ENCODE results near the gene SNAPC4.

Gene SNAPC4

DNA sequence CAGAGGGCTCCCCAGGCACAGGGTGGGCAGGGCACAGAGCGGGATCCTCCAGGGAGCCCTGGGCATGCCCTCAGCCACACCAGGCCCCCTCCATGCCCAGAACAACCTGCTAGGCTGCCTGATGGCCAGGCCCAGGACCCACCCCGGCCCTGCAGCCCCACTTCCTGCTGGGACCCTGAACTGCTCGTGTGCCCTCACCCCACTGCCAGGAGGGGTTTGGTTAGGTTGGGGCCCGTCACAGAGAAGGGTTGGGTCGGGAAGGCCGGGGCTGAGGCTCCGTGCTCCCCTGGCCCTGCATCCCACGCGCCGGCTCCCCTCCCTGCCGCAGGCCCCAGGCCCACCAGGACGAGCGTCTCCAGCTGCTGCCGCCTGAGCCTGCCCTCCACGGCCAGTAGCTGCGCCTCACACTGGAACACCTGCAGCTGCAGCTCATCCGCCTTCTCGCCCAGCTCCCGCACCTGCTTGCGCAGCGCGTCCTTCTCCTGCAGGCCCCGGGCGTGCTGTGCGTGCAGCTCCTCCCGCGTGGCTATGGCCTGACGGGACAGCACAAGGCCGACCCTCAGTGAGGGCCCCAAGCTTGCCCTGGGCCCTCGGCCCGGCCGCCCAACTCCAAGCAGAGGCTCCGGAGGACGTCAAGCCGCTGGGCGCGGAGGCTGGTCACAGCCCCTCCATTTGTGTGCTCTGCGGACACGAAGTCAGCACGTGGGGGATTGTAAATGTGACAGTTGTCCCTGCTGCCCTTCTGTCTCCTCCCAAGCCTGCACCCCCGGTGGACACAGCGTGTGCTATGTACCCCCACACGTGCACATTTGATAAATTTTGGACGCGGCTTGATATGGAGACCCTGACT, 32.4 kb downstream of the SNAPC4 start:
- FAIRE-seq, result no peak

DNA sequence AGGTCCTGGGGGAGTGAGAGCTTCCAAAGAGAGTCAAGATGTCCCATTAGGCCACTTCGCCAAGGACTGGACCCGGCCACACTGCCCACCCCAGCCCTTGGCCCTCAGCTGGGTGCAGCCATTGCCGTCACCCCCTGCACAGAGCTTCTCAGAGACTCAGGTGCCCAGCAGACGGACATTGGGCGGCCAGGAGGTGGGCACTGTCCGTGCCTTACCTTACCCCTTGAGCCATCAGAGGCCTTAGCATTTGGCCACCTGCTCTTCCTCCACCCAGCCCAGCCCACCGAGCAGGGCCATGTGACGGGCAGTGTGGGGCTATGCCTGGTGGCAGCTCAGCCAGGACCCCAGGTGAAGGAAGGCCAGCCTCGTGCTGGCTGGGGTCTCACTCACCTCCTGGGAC, 33.1 kb downstream of the SNAPC4 start:
- no peak for FAIRE-seq

DNA sequence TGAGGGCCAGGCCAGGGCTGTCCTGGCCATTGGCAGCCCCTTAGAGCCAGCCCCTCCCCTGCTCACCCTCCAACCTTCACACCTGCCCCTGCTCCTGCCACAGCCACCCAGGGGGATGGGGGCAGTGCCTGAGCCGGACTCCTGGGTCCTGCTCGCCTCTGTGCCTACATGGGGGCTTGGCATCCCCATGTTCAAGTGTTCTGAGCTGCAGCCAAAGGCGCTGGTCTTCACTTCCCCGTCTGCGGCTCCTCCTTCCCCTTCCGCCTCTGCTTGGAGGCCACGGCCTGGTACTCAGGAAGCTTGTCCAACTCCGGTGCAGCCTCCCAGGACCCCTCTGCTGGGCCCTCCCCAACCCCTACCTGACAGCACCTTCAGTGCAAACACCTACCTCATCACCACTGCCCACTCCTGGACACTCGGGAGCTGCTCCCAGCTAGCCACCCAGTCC, 34.2 kb downstream of the SNAPC4 start:
- FAIRE-seq, result no peak

DNA sequence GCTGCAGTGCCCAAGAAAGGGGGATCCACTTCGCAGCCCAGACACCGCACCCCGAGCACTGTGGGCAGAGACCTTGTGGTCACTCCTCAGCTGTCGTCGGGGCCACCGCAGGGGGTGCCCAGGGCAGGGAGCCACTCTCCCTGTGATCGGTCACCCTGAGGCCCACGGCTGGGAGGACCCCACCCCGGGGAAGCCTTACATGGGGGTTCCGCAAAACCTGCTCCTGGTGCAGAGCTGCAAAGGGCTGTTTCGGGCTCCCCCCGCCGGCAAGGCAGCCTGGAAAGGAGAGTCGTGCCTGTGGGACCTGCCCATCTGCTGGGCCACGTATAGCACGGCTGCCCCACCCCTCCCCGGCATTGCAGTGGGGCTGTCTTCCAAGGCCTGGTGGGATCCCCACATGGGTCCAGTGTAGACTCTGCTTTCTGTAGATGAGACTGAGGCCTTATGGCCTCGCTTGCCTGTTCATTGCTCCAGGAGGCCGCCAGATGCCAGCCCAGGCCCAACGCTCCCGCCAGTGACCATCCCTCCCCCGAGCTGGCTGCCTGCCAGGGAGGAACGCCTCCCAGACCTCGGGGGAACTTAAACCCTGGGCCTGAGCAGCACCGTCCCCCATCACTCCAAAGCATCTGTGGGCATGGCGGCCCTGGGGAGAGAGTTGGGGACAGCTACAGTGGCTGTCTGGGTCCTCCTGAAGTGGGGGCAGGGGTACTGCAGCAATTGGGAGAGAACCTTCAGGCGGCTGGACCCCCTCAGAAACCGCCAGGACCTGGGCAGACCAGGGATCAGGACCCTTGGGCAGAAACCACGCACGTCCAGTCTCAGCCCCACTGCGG, 34.8 kb downstream of the SNAPC4 start:
- FAIRE-seq, result no peak

DNA sequence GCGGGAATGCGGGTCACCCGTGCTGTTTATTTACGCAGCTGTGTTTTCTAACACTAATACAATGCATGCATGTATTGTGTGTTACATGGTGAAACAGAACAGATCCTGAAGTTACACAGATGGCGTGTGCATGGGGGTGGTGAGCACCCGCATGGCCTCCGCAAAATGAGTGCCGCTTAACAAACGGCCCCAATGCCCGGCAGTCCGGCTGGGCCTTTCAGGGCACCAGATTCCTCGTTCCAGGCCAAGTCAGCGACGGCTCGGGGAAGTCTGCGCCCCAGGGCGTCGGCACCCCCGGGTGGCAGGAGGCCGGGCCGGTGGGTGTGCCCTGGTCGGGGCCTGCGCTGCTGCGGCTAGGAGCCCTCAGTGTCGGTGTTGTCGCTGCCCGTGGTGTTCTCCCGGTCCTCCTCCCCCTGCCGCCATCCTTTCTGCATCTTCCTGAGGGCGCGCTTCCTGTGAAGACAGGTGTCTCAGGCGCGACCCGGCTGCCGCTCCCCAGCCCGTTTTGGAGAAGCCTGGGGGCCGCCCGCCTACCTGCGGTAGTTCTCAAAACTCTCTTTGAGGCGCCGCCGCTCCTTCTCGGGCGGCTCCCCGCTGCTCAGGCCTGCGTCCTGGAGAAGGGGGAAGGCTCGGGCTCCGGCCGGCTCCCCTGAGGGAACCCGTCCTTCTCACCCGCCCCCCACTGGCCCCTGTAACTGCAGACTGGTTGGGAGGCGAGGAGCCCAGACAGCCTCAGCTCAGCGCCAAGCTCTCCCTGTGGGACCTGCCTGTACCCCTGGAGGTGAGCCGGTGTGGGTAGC, 35.8 kb downstream of the SNAPC4 start:
- FAIRE-seq, result no peak

DNA sequence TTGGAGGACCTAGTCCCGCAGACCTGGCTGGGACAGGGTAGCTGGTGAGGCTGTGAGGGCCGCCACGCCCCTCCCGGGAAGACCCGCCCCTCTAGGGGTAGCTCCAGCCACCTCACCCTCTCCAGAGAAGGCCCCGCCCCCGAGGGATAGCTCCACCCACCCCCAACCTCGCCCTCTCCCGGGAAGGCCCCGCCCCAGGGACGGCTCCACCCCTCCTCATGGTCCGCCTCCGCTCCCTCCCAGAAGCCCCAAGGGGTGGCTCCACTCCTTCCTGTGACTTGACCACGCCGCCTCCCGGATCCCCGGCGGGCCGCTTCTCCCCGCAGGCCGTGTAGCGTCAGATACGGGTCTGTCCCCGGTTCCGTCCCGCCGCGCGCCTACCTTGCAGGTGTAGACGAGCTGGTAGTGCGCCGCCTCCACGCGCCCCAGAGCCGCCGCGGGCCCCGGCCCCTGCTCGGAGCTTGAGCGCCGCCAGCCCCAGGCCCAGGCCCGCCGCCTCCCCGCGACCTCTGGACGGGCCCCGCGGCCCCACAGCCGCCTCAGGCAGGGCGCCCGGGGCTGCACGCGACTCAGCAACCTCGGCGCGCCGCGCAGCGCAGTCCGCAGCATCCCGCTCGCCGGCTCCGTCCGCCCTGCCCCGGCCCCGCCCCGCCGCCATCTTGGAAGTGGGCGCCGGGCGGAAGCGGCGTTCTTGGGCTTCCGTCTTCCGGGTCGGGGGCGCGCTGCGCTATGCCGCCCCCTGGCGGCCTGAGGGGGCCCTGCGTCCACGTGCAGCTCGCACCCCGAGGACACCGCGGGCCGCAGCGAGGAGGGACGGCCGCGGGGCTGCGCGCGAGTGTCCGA, 36.6 kb downstream of the SNAPC4 start, which contains the start of gene DNLZ:
Gene DNLZ, minus strand, starts transcription at position 639 of the 843 bp plus-strand sequence. Its CDS starts 30 bp downstream, at position 609.
- FAIRE-seq, result no peak

DNA sequence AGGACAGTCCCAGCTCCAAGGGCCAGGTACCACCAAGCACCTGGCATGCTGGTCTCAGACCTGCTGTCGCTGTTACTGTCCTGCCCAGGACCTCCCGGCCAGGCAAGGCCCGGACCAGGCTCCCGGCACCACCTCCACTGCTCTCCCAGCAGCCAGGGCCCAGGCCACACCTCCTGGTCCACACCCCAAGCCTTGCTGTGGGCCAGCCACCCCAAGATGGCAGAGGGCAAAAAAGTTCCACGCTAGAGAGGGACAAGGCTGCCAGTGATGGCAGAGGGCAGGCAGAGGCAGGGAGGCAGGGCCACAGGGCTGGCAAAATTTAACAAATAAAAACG, 37.6 kb downstream of the SNAPC4 start:
- FAIRE-seq, result no peak

DNA sequence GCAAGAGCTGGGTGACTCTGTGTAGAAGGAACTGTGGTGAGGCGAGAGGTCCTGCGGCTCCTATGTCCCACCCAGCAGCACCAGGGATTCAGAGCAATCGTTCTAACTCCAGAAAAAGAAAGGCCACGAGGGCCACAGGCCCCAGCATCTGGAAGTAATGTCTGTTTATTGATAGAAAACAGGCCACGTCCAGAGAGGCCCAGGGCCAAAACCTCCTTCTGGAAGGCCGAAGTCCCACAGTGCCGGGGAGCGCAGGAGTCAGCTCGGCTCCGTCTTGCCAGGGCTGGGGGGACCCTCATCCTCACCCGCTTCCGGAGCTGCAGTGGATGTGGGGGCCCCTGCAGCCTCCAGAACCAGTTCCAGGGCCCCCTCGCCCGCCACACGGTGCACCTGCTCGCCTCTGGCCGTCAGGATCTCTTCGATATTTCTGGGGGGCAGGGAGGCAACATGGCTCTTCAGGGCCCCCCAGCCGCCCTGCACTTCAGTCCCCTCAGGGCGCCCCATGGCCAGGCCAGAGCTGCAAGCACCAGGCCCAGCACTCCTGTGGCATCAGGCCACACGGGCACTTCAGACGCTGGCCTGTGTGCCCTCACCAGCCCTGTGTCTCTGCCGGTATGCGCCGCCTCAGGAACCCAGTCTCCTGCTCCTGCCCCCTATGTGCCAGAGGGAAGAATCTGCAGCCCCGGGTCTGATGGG, 38.1 kb downstream of the SNAPC4 start:
- FAIRE-seq, result no peak

DNA sequence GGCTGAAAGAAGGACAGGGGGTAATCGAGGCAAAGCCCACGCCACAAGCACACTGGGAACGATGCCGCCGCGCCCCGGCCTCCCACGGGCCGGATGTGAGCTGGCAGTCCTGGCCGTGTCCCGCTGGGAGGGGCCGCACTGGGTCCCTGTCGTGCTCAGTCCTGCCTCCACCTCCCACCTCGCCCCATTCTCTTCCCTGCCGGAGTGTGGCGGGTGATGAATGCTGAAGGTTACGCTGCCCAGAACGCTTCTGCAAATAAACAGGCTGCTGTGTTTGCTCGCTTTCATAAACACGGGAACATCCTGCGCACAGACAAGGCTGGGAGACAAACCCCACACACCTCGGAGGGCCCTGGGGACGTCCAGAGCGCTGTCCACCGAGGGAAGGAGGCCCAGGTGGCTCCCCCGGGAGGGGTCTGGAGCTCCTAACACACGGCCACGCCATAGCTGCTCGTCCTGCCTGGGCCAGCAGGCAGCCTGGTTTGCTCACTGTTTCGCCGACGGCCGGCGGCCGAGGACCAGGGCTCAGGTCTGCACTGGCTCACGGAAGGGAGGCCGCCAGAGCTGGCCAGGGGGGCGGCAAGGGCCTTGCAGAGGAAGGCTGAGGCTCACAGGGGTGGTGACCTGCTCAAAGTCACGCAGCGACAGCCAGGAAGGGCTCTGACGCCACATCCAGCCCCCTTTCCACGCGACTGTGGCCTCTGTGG, 38.8 kb downstream of the SNAPC4 start:
- no peak for FAIRE-seq

DNA sequence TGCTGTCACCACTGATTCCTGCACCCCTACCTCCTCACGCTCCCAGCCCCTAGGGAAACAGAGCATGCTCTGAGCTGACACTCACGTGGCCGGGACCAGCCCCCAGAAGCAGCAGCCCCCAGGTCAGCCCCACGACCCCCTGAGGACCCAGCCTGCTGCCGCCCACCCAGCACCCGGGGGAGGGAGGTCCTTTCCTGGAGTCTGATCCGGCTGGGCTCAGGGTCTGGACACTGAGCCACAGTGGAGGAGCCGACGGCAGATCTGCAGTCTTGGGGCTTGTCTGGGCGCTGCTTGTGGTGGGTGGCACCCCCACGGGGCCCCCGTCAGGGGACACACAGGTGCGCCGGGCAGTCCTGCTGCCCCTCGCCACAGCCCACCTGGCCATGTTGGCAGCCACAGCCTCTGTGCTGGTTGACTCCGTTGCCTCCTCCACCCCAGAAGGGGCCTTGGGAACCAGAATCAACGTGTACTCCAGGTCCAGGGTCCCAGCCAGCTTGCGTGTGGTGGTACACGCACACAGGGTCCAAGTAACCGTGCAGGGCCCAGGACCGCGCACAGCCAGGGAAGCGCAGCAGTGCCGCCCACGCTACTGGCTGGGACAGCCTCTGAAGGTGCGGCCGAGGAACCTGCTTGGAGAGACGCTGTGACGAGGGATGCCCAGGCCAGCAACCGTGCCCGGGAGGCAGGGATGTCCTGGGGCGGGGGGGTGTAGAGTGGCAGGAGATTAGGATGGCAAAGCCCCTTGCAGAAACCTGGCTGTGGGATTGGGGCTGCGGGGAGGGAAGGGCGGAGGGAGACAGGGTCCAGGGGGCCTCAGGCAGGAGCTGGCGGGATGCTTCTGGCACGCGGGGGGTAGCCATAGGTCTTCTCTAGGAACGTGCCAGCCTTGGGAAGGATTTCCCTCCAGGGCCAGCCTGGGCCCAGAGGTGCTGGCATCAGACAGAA, 39.9 kb downstream of the SNAPC4 start:
- FAIRE-seq, result no peak

DNA sequence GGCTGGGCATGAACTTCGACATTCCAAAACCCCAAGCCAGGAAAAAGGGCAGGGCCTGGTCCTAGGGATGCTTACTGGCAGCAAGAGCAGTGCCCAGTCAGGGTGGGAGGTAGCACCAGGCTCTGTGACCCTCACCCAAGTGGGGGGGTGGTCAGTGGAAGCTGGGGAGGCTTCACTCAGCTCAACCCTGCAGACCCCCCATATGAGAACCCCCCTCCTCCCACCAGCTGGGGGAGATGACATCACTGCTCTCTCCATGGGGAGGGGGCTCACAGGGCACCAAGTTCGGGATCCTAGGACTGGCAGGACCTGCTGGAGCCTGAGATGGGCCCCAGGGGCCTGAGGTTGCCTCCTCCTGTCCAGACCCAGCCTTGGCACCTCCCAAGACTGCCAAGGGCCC, 41.1 kb downstream of the SNAPC4 start:
- no peak for FAIRE-seq

DNA sequence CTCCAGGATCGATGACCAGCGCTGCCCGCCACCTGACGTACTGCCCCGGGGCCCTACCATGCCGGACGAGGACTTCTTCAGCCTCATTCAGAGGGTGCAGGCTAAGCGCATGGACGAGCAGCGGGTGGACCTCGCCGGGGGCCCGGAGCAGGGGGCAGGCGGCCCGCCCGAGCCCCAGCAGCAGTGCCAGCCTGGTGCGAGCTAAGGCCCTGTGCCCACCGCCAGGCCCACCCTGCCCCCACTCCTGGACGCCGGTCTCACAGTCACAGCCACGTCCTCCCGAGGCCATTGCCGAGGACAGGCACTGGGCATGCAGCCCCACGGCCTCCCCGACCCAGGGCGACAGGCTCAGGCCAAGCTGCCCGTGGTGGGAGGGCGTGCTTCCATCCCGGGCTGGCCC, 42.0 kb downstream of the SNAPC4 start:
- FAIRE-seq, result no peak

DNA sequence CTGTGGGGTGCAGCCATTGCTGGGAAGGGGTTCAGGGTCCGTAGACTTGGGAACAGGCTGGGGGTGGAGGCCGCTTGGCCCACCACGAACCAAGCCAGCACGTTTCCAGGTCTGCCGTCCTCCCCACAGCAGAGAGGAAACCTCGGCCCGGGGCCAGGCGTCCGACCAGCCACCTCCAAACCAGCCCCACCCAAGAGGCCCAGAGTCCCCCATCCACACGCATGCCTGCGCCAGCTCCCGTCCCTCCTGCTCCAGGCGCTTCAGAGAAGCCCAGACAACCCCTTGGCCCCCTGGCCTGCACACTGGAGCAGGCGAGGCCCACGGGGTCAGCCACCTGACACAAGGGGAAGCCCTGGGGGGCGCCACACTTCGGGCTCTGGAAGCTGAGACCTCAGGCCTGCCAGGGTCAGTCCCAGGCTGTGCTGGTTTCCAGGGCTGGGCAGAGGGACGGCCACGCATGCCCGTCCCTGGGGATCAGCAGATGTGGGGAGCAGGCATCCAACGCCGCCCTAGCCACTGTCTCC, 42.7 kb downstream of the SNAPC4 start:
- no peak for FAIRE-seq

DNA sequence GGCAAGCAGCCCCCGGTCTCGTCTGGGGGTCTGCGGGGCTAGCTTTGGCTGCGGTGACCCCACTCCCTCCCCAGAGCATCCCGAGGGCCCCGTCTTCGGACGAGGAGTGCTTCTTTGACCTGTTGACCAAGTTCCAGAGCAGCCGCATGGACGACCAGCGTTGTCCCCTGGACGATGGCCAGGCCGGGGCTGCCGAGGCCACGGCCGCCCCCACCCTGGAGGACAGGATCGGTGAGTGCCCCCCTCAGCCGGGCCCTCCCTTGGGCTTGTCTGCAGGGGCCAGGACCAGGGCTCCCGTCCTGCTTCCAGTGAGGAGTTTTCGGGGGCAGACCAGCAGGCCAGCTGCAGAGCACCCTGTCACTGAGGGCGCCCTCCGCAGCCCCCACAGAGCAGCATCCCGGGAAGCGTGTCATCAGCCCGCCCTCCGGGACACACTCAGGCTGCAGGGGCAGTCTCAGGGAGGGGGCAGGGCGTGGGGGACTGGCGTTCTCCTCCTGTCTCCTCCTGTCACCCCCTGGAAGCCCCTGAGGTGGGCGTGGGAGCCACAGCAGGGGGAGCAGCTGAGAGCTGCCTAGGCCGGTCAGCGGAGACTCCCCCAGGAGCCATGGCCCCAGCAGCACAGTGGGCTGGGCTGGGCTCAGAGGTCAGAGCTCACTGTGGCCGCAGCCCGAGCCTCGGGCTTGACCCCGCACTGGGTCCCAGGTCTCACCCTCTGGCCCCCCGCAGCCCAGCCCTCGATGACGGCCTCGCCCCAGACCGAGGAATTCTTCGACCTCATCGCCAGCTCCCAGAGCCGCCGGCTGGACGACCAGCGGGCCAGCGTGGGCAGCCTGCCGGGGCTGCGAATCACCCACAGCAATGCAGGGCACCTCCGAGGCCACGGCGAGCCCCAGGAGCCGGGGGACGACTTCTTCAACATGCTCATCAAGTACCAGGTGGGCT, 44.1 kb downstream of the SNAPC4 start:
- FAIRE-seq, result no peak

DNA sequence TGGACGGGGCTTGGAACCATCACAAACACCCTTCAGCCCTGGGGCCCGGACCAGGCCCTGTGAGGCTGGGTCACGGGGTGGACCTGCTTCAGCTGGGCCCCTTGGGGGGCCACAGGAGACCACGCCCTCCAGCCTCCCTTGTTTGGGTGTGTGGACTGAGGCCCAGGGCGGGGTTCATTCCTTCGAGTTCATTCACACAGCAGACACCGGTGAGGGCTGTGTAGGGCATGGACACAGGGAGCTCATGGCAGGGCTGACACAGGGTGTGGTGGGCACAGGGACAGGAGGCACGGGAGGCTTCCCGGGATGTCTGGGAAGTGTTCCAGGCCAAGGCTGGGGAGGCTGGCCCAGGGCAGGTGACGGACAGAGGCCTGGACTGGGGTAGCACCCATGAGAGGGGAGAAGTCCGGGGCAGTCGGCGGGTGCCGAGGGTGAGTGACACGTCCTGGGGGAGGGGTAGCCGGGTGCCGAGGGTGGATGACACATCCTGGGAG, 45.3 kb downstream of the SNAPC4 start:
- FAIRE-seq, result no peak

DNA sequence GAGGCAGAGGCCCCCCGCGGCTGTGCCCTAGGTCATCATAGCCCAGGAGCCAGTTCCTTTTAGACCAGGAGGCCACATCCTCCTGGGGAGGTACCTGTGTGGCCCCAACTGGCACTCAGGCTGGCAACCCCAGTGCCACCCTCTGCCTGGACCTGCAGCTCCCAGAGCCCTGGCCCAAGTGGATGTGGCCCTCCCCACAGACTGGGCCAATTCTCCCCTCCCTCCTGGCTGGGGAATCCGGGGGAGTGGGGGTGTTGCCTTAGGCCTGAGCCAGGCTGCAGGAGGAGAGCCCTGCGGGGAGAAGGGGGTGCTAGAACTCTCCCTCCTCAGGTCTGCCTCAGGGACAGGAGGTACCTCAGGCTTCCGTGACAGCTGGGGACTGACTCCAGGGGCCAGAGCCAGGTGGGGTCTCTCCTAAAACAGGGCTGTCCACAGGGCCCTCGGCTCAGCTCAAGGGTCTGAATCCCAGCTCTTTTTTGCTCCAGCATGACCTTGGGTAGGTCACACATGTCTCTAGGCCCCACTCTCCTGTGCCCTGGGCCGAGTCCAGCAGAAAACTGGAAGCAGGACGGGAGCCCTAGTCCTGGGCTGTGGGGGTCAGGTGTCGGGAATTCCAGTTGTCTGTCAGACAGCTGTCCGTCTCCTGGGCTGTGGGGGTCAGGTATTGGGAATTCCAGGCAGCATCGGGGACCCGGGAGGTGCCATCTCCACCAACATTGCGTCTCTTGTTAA, 46.0 kb downstream of the SNAPC4 start:
- FAIRE-seq, result no peak

DNA sequence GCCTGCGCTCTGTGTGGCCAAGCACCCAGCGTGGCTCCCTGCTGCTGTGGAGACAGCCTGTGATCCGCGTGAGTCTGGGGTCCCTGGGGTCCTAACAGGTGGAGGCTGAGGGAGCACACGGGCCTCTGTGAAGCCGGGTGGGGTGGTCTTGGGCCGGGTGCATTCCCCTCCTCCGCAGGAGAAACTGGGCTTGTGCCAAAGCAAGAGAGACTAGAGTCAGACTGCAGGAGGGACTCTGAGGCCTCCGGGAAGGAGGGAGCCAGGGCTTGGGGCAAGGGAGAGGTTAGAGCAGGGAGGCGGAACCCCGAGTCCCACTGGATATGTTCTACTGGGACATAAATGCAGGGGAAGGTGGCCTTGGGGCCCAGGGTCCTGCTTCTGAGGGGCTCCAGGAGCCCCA, 46.9 kb downstream of the SNAPC4 start:
- no peak for FAIRE-seq

Data from colon (tissue), 2 donors.